Smooth muscle cell (in vitro differentiated cells): ENCODE results near the gene AKAP8. TPM values are rescaled to one million over a fixed set of nuclear protein-coding genes. Genes with fewer than 3 reads are reported as not detected.

Experiments
- DNase-seq: peaks from one replicate; lab custom pipeline; 2025; ENCODE audit not compliant: unreplicated experiment; lab: John Stamatoyannopoulos, UW
- H2AFZ ChIP-seq: fragments of 200-600 bp; sonication (generic); 2 replicates; pipeline ENCODE4 v1.6.0; 2016; ENCODE audit warnings: antibody characterized with exemption, low read depth, mild to moderate bottlenecking
- H3F3A ChIP-seq: fragments of 200-600 bp; sonication (generic); 2 replicates; pipeline ENCODE4 v1.6.0; 2017; ENCODE audit warnings: antibody characterized with exemption, low read depth
- H3K27ac ChIP-seq: fragments of 200-600 bp; sonication (generic); 2 replicates; pipeline ENCODE4 v1.5.1; 2016; ENCODE audit warnings: low read depth, mild to moderate bottlenecking
- H3K27me3 ChIP-seq: fragments of 200-600 bp; sonication (generic); 2 replicates; pipeline ENCODE4 v1.6.1; 2016; ENCODE audit warnings: low read depth, mild to moderate bottlenecking
- H3K36me3 ChIP-seq: fragments of 200-600 bp; sonication (generic); 2 replicates; pipeline ENCODE4 v1.5.1; 2016; ENCODE audit warnings: low read depth
- H3K4me1 ChIP-seq: fragments of 200-600 bp; sonication (generic); 2 replicates; pipeline ENCODE4 v1.5.1; 2016; ENCODE audit warnings: low read depth
- H3K4me2 ChIP-seq: fragments of 200-600 bp; sonication (generic); 2 replicates; pipeline ENCODE4 v1.6.0; 2016; ENCODE audit warnings: mild to moderate bottlenecking
- H3K4me3 ChIP-seq: fragments of 200-600 bp; sonication (generic); 2 replicates; pipeline ENCODE4 v1.5.1; 2016; ENCODE audit warnings: mild to moderate bottlenecking
- H3K79me2 ChIP-seq: fragments of 200-600 bp; sonication (generic); 2 replicates; pipeline ENCODE4 v1.6.0; 2016; ENCODE audit warnings: low read depth, mild to moderate bottlenecking
- H3K9ac ChIP-seq: fragments of 200-600 bp; sonication (generic); 2 replicates; pipeline ENCODE4 v1.6.0; 2016; ENCODE audit warnings: low read depth
- H3K9me3 ChIP-seq: fragments of 200-600 bp; sonication (generic); replicated peaks from 2 replicates; pipeline ENCODE4 v1.5.1; 2016; ENCODE audit warnings: low read depth
- H4K20me1 ChIP-seq: fragments of 200-600 bp; sonication (generic); 2 replicates; pipeline ENCODE4 v1.6.0; 2016; ENCODE audit warnings: low read depth
- CTCF ChIP-seq: fragments of 200-600 bp; sonication (generic); IDR thresholded peaks from 2 replicates; pipeline ENCODE4 v1.5.1; 2017; ENCODE audit warnings: borderline replicate concordance, mild to moderate bottlenecking, antibody characterized with exemption; ENCODE audit not compliant: insufficient read depth, poor library complexity, severe bottlenecking
- WGBS: methylation state at CpG from one replicate; pipeline ENCODE4 v1.1.7; 2016; ENCODE audit warnings: low lambda C conversion rate; 5-methylcytosine and 5-hydroxymethylcytosine counted together
- polyA plus RNA-seq: library from polyadenylated mRNA; unstranded; fragments of >200 nt; fragmentation: Nextera tagmentation; extraction: Ambion mirVana; gene quantifications from 2 replicates; pipeline ENCODE4 v1.2.1, GENCODE V29; 2016
- total RNA-seq: library from RNA; depleted of rRNA; stranded (reverse); fragments of >200 nt; gene quantifications from 2 replicates; pipeline ENCODE4 v1.2.3, GENCODE V29; 2014

Gene AKAP8
- total and polyA plus RNA-seq, 2 experiments from 2014 or later: 12.0 to 19.1 TPM

- 97% methylated on average over 15 of the region's 15 CpGs for WGBS
- no peak overlapping the region for H3K4me2 ChIP-seq
- no peaks in the 10 kb centered on the region for H3F3A ChIP-seq
- peaks cover 64% of the 10 kb centered on the region for H3K79me2 ChIP-seq
- H3K36me3 ChIP-seq: no peaks in the 10 kb centered on the region
- TF ChIP-seq CTCF: no peak
- H4K20me1 ChIP-seq: peaks cover 100% of the 10 kb centered on the region
- no peak overlapping the region for H3K27ac ChIP-seq
- no peak overlapping the region for H2AFZ ChIP-seq
- H3K4me3 ChIP-seq: no peak overlapping the region
- no peak for DNase-seq
- H3K4me1 ChIP-seq: no peaks in the 10 kb centered on the region
- H3K9me3 ChIP-seq: no peaks in the 10 kb centered on the region
- no peaks in the 10 kb centered on the region for H3K27me3 ChIP-seq
- H3K9ac ChIP-seq: no peak overlapping the region
Observed at GRCh38 chr19:15402411-15403150, 23.0 kb upstream of the AKAP8 start.

- no peak for DNase-seq
- Histone ChIP-seq H3K27me3 (no peaks in the 10 kb centered on the region), H4K20me1 (peaks cover 100% of the 10 kb centered on the region), H3F3A (no peaks in the 10 kb centered on the region), H3K4me2 (no peak overlapping the region), H3K27ac (no peak overlapping the region), H3K9me3 (no peaks in the 10 kb centered on the region), H3K4me1 (no peaks in the 10 kb centered on the region), H3K79me2 (peaks cover 63% of the 10 kb centered on the region), H3K9ac (no peak overlapping the region), H3K4me3 (no peak overlapping the region), H2AFZ (no peak overlapping the region), H3K36me3 (no peaks in the 10 kb centered on the region)
- WGBS: over 99% methylated on average over 17 of the region's 17 CpGs
- TF ChIP-seq CTCF: no peak
Observed at GRCh38 chr19:15401397-15401710, 21.8 kb upstream of the AKAP8 start.

- H3K27me3 ChIP-seq: no peaks in the 10 kb centered on the region
- H3K79me2 ChIP-seq: peaks cover 57% of the 10 kb centered on the region
- H3K4me3 ChIP-seq: no peak overlapping the region
- WGBS: 98% methylated on average over 29 of the region's 29 CpGs
- no peaks in the 10 kb centered on the region for H3K4me1 ChIP-seq
- DNase-seq: no peak
- no peak for TF ChIP-seq CTCF
- no peaks in the 10 kb centered on the region for H3K36me3 ChIP-seq
- no peak overlapping the region for H2AFZ ChIP-seq
- H3F3A ChIP-seq: no peaks in the 10 kb centered on the region
- no peak overlapping the region for H3K4me2 ChIP-seq
- H4K20me1 ChIP-seq: peaks cover 99% of the 10 kb centered on the region
- H3K27ac ChIP-seq: no peak overlapping the region
- no peak overlapping the region for H3K9ac ChIP-seq
- H3K9me3 ChIP-seq: no peaks in the 10 kb centered on the region
Observed at GRCh38 chr19:15400521-15401396, 21.2 kb upstream of the AKAP8 start.
